Dermis blood vessel endothelial cell (primary cell): ENCODE results near the gene TSC22D3. TPM values are rescaled to one million over a fixed set of nuclear protein-coding genes. Genes with fewer than 3 reads are reported as not detected.
A peak's percentile ranks its signal among the peaks of the same experiment; 100 is the strongest.
"Not testable (repeated sequence)": the region's sequence is repeated elsewhere in the genome, so short reads cannot be mapped to it uniquely, and the experiment has no call there.

Source experiments
- DNase-seq: peaks from one replicate; pipeline ENCODE4 v3.0.0; 2010
- total RNA-seq: library from RNA; depleted of rRNA; stranded (reverse); fragments of >200 nt; gene quantifications from 2 replicates; pipeline ENCODE4 v1.2.3, GENCODE V29; 2014

TSC22D3 gene
- total RNA-seq, 1 donor from 2014 or later, result 56.3 TPM

- no peak for DNase-seq
Observed at GRCh38 chrX:107711521-107712181, 63.9 kb downstream of the TSC22D3 start.

- peak; percentile 89 for DNase-seq
Observed at GRCh38 chrX:107710617-107711391, 64.8 kb downstream of the TSC22D3 start.

- DNase-seq, result no peak
Observed at GRCh38 chrX:107709266-107709806, 66.3 kb downstream of the TSC22D3 start.

- DNase-seq, result no peak
Observed at GRCh38 chrX:107708762-107709161, 66.8 kb downstream of the TSC22D3 start.

GRCh38 chrX:107707866-107708265 lies 67.7 kb downstream of the TSC22D3 start:
- no peak for DNase-seq

- DNase-seq, result no peak
Observed at GRCh38 chrX:107706309-107706708, 69.3 kb downstream of the TSC22D3 start.

GRCh38 chrX:107704587-107704986 lies 71.0 kb downstream of the TSC22D3 start:
- DNase-seq, result no peak

- DNase-seq, result no peak
Observed at GRCh38 chrX:107704181-107704580, 71.4 kb downstream of the TSC22D3 start.

GRCh38 chrX:107701493-107702121 lies 74.0 kb downstream of the TSC22D3 start:
- DNase-seq, result no peak

GRCh38 chrX:107700790-107701189 lies 74.8 kb downstream of the TSC22D3 start:
- no peak for DNase-seq

- DNase-seq, result no peak
Observed at GRCh38 chrX:107700317-107700774, 75.2 kb downstream of the TSC22D3 start.

GRCh38 chrX:107699616-107700015 lies 76.0 kb downstream of the TSC22D3 start:
- no peak for DNase-seq

- DNase-seq, result no peak
Observed at GRCh38 chrX:107691024-107691448, 84.6 kb downstream of the TSC22D3 start.

GRCh38 chrX:107687445-107687844 lies 88.1 kb downstream of the TSC22D3 start:
- no peak for DNase-seq

GRCh38 chrX:107686792-107687191 lies 88.8 kb downstream of the TSC22D3 start:
- peak; percentile 43 for DNase-seq

GRCh38 chrX:107686026-107686425 lies 89.6 kb downstream of the TSC22D3 start:
- DNase-seq, result no peak

- DNase-seq, result not testable (repeated sequence)
Observed at GRCh38 chrX:107685586-107685985, 90.0 kb downstream of the TSC22D3 start.

- peak; percentile 83 for DNase-seq
Observed at GRCh38 chrX:107684956-107685385, 90.6 kb downstream of the TSC22D3 start.

- no peak for DNase-seq
Observed at GRCh38 chrX:107683931-107684330, 91.7 kb downstream of the TSC22D3 start.

GRCh38 chrX:107683124-107683895 lies 92.3 kb downstream of the TSC22D3 start:
- DNase-seq, result peak; percentile 49

GRCh38 chrX:107682256-107682655 lies 93.3 kb downstream of the TSC22D3 start:
- no peak for DNase-seq
